CD4-positive, alpha-beta T cell treated with Interleukin-6 for 4 hours (primary cell): ENCODE results near the gene TPRG1L.
A peak's percentile ranks its signal among the peaks of the same experiment; 100 is the strongest.
"Not testable (repeated sequence)": the region's sequence is repeated elsewhere in the genome, so short reads cannot be mapped to it uniquely, and the experiment has no call there.

Experiments
- DNase-seq: peaks from one replicate; pipeline ENCODE4 v3.0.0-alpha.2; 2020; ENCODE audit warnings: mixed read lengths

Gene TPRG1L

DNA sequence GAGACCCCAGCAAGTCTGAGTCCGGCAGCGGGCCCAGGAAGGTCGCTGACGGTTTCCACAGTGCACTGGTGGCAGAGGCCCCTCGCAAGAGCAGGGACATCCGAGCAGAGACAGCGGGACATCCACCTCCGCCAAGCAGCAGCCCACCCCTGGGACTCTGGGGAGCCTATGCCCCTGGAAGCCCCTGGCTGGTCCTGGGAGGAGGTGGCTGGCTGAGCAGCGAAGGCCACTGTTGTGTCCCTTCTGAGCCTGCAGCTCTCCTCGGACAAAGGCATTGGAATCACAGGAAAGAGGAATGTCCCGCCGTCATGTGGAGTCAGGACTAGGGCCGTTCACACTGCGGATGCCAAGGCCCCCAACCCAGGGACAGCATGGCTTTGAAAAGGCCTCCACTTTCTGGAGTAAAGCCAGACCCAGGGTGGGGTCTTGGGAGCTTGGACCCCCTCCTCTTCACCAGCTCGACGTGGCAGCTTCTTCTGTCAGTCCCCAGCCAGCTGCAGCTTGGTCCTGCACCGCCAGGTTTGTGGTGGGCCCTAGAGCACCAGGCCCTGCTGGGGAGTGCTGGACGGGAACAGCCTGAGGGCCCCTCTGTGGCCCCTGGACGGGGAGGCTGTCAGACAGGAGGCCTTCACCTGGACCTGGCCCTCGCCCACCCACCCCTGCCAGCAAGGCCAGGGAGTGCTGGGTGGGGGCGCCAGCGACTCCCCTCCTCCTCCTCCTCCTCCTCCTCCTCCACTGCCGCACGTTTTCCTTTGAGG lies 14.9 kb upstream of the TPRG1L start:
- no peak for DNase-seq

DNA sequence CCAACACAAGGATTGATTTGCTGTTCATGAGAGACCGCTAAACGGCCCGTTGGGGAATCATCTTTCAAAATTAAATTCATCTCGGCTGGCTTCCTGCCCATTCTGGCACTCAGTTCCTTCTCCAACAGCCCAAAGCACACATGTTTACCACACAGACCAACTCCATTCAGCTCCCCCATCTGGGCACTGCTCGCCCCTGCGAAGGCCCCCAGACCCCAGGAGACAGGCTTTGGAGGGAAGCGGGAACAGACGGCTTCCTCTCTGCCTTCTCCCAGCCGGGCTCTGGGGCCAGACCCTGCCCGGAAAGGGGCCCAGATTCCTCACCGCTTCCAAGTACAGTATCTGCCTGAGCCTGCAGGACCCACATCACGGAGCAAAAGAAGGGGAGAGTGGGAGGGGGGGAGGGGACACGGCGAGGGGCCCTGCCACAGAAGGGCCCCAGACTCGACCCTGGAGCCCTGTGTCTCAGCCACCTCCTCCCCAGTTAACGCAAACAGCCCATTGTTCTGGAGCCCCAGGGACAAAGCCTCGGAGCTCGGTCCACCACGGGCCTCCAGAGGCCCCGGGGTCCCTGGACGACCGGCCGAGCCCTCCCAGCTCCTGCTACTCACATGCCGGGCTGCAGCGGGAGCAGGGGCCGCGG lies 14.2 kb upstream of the TPRG1L start:
- peak; percentile 7 for DNase-seq

DNA sequence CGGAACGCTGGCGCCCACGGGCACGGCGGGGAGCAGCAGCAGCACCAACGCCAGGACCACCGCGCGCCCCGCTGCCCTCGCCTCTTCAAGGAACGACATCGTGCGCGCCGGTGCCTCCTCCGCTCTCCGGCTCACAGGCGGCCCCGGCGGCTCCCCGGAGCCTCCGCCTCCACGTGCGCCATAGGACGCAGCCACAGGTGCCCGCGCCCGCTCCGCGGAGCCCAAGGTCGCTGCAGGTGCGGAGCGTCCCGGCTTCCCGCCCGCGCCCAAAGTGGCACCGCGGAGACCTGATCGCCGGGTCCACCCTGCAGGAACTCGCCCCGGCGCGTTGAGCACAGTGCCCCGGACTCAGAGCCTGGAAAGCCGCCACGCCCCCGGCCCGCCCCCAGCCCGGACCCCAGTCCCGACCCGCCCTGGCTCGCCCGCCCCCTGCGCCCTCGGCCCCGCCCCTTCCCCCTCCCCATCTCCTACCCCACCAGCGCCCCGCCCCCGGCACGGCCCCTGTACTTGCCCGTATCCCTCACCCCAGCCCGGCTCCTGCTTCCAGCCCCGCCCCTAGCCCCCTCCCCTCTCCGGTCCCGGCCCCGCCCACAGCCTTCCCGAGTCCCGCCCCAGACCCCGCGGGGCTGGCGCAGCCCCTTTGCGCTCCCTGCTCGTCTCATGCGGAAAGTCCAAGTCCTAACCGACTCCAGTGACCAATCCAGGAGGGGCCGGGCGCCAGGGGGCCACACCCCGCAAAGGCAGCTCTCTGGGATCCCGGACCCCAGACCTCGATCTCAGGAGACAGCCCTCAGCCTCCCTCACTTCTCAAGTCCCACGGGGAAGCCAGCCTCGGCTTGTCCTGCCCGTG lies 13.4 kb upstream of the TPRG1L start, which contains the start of gene MEGF6:
MEGF6 (minus strand) TSS at position 339 of the 850 bp plus-strand sequence; CDS start at position 99, 240 bp downstream.
- peak; percentile 92 for DNase-seq

DNA sequence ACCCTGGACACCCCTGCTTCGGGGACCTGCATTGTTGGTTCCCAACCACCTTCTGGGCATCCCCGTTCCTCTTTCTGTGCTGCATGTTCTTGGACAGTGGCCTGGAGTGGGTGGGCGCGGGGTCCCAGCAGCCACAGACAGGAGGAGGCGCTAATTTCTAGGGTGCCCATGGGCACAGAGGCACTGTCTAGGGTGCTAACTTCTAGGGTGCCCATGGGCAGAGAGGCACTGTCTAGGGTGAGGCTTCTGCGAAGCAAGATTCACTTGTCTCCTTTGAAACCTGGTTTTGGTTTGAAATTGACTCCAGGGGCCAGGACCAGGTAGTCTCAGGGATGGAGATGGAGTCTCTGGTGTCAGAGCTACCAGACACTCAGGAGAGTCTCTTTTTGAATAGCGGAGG lies 12.7 kb upstream of the TPRG1L start:
- DNase-seq = no peak

DNA sequence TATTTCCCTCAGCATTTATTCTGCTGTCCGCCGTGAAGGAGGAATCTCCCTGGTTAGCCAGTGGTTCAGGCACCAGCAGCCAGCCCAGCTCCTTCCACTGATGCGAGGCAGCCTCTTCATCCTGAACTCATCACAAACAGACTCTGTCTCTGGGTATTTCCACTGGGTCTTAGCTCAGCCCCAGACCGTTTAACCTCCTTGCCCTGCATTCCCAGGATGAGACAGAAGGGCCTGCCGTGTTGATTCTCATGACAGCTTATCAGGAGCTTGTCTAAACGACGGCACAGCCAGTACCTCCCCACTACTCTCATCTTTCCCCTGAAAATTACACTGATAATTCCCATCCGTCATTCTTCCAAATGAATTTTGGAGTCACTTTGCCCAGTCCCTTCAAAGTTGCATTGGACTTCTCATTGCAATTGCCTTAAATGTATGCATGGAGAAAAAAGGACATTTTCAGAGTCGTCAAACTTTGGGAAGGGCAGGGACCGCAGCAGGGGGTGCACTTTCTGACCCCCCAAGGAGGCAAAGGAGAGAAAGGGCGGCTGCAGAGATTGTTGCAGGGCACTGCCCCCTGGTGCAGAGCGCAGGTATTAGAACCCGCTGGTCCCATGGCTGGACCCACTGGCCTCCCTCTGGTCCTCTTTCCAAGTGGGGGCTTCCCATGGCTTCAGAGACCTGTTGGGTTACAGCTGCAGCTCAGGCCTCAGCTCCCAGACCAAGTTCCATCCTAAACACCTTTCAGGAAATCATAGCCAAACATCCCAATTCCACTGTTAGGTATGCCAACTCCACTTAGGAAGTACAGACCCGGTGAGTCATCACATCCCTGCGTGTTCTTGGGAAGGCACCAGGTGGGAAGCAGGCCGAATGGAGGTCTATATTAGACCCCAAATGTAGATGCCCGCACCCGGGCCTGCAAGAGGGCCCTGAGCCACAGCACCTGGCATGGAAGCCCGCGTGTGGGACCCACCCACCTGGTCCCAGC lies 9.8 kb upstream of the TPRG1L start:
- DNase-seq = peak; percentile 32

DNA sequence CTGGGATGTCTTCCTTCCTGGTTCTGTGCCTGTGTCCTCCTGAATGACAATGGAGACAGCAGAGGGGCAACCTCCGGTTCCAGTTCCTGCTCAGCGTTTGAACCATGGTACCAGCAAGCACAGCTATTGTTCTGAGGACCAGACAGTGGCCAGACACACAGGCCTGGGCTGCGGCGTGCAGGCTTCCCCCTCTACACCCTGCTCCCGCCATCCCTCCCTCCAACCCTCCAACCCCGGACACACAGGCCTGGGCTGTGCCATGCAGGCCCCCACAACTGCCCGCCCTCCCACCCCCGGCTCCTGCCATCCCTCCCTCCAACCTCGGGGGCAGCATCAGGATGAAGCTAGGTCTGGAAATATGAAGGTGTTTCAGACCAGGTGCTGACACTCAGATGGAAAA lies 8.0 kb upstream of the TPRG1L start:
- no peak for DNase-seq

DNA sequence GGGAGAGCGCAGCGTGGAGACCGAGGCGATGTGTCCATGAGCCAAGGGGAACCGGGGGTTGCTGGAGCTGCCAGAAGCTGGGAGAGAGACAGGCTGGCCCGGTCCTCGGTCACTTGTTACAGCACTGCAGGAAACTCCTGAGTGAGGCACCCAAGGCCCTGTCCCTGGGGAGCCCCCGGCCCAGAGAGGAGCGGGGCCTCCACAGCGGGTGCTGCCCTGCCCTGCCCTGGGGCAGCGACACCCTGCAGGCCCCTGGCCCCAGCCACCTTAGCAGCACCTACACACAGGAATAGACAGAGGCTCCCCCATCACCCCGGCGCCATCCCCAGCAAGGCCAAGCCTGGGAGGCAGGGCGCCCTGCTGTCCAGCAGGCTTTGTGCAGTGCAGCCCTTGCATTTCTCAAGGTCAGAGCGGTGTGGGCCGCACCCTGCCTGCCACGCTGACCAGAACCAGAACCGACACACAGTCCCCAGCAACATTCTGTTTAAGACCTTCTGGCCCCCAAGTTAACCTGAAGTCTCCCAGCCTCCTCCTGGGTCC lies 6.9 kb upstream of the TPRG1L start:
- DNase-seq = no peak

DNA sequence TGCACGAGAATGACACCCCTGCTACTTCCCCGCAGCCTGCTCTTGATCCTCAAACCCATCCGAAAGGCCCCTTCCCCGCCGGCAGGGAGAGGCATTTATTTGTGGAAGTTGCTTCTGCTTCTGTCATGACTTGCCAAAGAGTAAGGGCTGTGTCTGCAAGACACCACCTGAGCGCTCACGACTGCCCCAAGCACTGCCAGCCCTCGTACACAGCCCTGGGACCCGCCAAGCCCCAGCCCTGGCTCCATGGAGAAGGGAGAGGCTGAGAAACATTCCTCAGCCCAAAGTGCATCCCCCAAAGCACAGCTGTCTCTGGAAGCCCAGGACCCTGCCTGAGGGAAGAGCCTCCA lies 6.3 kb upstream of the TPRG1L start:
- DNase-seq = no peak

DNA sequence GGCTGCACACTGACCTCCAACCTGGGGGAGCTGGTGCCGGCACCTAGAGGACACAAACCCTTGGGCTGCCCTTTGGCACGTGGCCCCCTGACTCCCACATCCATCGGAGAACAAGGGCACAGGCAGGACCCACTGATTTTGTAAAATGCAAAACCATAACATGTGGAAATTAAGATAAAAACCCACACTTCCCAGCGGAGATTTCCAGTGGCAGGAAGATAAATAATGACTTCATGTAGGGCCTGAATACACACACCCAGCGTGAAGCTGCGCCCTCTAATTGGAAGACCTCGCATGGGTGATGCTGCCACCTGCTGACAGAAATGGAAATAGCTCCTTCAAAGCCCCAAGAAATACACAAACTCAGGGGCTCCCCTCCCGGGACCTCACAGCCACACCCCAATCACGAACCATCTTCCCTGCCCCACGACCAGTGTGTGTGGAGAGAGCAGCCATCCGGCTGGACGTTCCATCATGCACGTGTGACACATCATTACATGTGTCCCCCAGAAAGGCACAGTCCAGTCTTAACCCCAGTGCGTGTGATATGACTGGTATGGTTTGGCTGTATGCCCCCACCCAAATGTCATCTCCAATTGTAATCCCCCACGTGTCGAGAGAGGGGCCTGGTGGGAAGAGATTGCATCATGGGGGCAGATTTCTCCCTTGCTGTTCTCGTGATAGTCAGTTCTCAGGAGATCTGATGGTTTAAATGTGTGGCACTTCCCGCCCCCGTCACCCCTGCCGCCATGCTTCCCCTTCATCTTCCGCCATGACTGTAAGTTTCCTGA lies 5.7 kb upstream of the TPRG1L start:
- DNase-seq = peak; percentile 82

DNA sequence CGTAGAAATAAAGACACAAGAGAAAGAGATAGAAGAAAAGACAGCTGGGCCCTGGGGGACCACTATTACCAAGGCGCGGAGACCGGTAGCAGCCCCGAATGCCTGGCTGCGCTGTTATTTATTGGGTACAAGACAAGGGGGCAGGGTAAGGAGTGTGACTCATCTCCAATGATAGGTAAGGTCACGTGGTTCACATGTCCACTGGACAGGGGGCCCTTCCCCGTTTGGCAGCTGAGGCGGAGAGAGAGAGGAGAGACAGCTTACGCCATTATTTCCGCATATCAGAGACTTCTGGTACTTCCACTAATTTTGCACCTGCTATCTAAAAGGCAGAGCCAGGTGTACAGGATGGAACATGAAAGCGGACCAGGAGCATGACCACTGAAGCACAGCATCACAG lies 4.1 kb upstream of the TPRG1L start:
- no peak for DNase-seq

DNA sequence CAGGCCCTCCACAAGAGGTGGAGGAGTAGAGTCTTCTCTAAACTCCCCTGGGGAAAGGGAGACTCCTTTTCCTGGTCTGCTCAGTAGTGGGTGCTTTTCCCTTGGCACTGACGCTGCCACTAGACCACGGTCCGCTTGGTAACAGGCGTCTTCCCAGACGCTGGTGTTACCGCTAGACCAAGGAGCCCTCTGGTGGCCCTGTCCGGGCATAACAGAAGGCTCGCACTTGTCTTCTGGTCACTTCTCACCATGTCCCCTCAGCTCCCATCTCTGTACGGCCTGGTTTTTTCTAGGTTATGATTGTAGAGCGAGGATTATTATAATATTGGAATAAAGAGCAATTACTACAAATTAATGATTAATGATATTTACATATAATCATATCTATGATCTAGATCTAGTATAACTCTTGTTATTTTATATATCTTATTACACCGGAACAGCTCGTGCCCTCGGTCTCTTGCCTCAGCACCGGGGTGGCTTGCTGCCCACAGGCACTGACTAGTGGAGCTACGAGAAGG lies 3.6 kb upstream of the TPRG1L start:
- DNase-seq = peak; percentile 26

DNA sequence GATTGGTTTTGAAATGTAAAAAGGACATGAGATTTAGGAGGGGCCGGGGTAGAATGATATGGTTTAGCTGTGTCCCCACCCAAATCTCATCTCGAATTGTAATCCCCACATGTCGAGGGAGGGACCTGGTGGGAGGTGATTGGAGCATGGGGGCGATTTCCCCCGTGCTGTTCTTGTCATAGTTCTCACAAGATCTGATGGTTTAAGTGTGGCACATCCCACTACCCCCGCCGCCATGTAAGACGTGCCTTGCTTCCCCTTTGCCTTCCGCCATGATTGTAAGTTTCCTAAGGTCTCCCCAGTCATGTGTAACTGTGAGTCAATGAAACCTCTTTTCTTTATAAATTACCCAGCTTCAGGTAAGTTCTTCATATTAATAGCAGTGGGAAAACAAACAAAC lies 2.7 kb upstream of the TPRG1L start:
- not testable (repeated sequence) for DNase-seq

DNA sequence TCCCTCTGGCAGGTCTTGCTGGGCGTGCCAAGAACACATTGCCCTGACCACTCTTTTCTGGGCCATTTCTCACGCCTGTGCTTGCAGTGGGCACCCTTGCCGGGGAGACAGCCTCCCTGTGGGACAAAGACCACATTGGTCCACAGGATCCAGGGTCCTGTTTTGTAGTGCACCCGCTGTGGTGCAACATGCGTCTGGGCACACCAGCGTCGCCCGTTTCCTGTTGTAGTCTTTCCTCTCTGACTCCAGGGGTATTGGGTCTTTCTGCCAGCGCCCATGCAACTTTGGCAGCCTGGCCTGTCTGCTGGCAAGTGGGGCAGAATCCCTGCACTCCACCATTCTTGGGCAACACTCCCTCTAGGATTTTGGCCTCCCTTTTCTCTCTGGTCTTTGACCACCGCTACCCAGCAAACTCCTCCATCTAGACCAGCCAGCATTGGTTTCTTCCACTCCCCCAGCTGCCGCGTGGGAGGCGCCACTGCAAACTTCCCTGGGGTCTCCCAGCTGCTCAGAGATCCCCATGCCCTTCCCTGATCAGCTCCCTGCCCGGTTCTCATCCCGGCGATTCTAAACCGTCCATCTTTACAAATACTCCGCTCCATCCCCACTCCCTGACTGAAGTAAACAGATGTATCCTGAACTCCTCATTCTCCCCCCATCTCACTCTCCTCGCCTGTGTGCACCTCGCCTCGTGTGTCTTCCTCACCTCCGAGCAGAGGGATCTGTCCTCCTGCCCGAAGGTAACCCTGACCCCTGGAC lies 1.2 kb upstream of the TPRG1L start:
- DNase-seq = peak; percentile 19

DNA sequence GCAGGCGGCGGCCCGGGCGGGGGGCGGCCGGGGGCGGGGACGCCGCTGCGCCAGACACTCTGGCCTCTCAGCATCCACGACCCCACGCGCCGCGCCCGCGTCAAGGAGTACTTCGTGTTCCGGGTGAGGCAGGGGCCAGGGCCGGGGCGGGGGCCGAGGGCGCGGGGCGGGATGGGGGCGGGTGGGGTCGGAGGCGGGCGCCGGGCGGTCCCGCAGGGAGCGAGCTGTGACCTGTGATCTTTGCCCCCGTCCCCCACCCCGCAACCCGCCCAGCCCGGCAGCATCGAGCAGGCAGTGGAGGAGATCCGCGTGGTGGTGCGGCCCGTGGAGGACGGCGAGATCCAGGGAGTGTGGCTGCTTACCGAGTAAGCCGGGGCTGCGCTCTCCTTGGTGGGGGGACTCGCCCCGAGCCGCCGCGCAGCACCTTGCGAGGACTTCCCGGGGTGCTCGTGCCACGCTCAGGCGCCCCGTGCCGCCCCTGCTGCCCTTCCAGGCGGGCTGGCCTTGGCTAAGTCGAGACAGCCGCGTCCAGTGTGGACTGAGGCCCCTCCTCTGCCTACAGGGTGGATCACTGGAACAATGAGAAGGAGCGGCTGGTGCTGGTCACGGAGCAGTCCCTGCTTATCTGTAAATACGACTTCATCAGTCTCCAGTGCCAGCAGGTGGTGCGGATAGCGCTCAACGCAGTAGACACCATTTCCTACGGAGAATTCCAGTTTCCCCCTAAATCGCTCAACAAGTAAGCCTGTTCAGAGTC lies 514 bp downstream of the TPRG1L start:
- DNase-seq = no peak

DNA sequence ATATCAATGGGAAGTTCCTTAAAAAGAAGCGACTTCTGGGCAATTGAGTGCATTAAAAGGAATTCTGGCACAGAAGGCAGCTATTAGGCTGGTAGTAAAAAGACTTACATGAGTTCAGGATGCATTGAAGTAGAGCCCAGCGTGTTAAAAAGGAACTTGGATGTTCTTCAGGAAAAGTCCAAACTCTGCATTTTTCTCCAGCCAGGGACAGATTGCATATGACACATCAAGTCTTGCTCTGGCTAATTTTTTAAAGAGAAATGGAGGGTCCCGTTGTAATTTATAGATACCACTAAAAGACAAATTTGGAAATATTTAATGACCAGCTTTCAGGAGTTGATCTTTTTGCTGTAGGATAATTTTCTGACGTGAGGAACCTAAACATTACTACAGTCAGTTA lies 1.2 kb downstream of the TPRG1L start:
- no peak for DNase-seq

DNA sequence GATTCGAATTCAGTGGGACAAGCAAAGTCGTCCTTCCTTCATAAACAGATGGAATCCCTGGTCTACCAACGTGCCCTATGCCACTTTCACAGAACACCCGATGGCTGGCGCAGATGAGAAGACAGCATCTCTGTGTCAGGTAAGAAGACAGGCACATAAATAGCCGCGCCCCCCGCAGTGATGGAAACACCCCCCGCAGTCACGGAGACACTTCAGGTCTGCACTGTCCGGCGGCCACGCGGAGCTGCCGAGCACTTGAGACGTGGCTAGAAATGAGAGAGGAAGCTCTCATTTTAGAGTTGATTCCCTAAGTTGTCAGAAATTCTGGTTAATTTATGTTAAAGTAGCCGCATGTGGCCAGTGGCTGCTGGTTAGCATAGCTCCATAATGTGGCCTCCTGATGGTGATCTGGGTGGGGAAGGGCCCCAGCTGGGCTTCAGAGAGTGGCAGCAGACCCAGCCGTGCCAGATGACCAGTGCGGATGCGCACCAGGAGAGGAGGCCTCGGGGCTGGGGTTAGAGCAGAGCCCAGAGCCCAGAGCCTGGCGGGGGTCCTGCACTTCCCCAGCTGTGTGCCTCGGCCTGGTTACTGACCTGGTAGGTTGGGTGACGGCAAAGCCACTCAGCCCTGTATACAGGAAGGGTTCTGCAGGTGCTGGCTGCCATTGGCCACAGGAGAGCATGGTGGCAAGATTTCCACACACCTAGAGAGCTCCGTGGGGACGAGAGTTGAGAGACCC lies 2.9 kb downstream of the TPRG1L start:
- no peak for DNase-seq

DNA sequence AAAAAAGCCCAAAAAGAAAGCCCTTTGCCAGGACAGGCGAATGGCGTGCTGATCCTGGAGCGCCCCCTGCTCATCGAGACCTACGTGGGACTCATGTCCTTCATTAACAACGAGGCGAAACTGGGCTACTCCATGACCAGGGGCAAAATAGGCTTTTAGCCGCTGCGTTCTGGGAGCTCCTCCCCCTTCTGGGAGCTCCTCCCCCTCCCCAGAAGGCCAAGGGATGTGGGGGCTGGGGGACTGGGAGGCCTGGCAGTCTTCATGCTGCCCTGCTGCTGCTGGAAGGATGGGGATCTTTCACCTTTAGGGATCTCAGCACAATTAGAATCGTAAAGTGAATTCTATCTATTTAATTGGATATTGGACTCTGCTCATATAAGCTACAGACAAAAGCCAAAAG lies 3.6 kb downstream of the TPRG1L start:
- no peak for DNase-seq

DNA sequence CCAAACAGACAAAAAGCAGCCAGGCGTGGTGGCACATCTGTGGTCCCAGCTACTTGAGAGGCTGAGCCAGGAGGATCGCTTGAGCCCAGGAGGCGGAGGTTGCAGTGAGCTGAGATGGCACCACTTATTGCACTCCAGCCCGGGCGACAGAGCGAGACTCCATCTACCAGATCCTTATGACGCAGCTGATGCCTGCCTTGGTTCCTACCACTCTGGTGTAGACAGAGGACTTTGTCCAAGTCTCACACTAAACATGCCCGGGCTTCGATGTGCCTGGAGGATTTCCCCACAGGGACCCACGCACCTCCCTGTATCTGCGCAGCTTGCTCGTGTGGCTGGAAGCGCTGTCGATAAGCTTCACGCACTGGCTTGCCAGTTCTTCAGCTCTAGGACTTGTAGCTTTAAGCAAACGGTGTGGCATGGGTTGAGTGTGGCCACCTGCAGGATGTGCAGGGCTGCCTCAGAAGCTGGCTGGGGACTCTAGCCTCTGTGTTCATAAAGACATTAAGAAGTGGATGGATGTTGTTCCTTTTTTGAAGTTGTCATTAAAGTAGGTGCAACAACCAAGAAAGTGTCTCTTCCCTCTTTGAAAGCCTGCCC lies 4.8 kb downstream of the TPRG1L start:
- no peak for DNase-seq
